Lung (tissue), 12 donors: Measurements from ENCODE around the gene BRD3. TPM values are rescaled to one million over a fixed set of nuclear protein-coding genes. Genes with fewer than 3 reads are reported as not detected.

Source experiments
- ATAC-seq: fragments of 200-7000 bp; cut with Tn5 transposase; one replicate; pipeline ENCODE4 v1.9.1; 2020; ENCODE audit warnings: moderate number of reproducible peaks; ENCODE audit not compliant: insufficient read depth, low FRiP score
- DNase-seq, 3 donors: peaks; one replicate each; pipeline ENCODE4 v3.0.0-alpha.2; 2013 to 2017
- H3K27ac ChIP-seq, 2 donors: one replicate each; pipeline ENCODE4 v1.5.1; 2013; ENCODE audit warnings: mild to moderate bottlenecking in 2 of 2, moderate library complexity in 2 of 2, control low read depth in 1 of 2, inconsistent platforms in 1 of 2, low read depth in 1 of 2, low read length in 1 of 2
- H3K27me3 ChIP-seq, 3 donors: one replicate each; pipeline ENCODE4 v1.5.1; 2013; ENCODE audit warnings: low read length in 2 of 3; ENCODE audit not compliant: control insufficient read depth in 3 of 3, insufficient read depth in 3 of 3
- H3K36me3 ChIP-seq, 4 donors: one replicate each; pipeline ENCODE4 v1.5.1; 2013; ENCODE audit warnings: low read length in 4 of 4, mild to moderate bottlenecking in 1 of 4, moderate library complexity in 1 of 4; ENCODE audit not compliant: control insufficient read depth in 4 of 4, insufficient read depth in 4 of 4
- H3K4me1 ChIP-seq, 5 donors: one replicate each; pipeline ENCODE4 v1.5.1; 2013; ENCODE audit warnings: low read length in 5 of 5, mild to moderate bottlenecking in 2 of 5, moderate library complexity in 1 of 5; ENCODE audit not compliant: control insufficient read depth in 5 of 5, insufficient read depth in 5 of 5
- H3K4me3 ChIP-seq: one replicate; pipeline ENCODE4 v1.5.1; 2013; ENCODE audit warnings: mild to moderate bottlenecking, control low read depth, moderate library complexity
- H3K9ac ChIP-seq, 2 donors: one replicate each; pipeline ENCODE4 v1.5.1; 2013; ENCODE audit warnings: low read length in 2 of 2, control low read depth in 1 of 2; ENCODE audit not compliant: insufficient read depth in 1 of 2
- H3K9me3 ChIP-seq, 4 donors: one replicate each; pipeline ENCODE4 v1.5.1; 2013; ENCODE audit warnings: low read length in 3 of 4, mild to moderate bottlenecking in 1 of 4, moderate library complexity in 1 of 4; ENCODE audit not compliant: control insufficient read depth in 4 of 4, insufficient read depth in 3 of 4
- CTCF ChIP-seq: IDR thresholded peaks from 2 replicates; pipeline ENCODE4 v1.5.1; 2012; ENCODE audit warnings: mild to moderate bottlenecking; ENCODE audit errors: control extremely low read depth, extremely low read depth
- WGBS, 2 donors: extraction: QIAGEN DNeasy Blood & Tissue Kit; methylation state at CpG; one replicate each; pipeline ENCODE4 v1.1.7; 2013; 5-methylcytosine and 5-hydroxymethylcytosine counted together
- polyA plus RNA-seq, 2 donors: library from polyadenylated mRNA; stranded (reverse); fragments of 200-250 nt; gene quantifications; one replicate each; pipeline ENCODE4 v1.2.1, GENCODE V29; 2013
- total RNA-seq, 2 donors: library from RNA; depleted of rRNA in 1 of 2; stranded (reverse); fragments of >200 nt in 1 of 2; gene quantifications; one replicate each; pipeline ENCODE4 v1.2.1, GENCODE V29; 2014 to 2021
- donor health status: control.
- donor health status: control.
- donor health status: Bipolar disorder and iron deficiency.
- donor health status: healthy.
- donor health status: DM: yes; HTN: yes; CAD: no.

BRD3 gene
- total and polyA plus RNA-seq, 4 donors: 9.1 to 38.5 (median 21.9) TPM

DNA sequence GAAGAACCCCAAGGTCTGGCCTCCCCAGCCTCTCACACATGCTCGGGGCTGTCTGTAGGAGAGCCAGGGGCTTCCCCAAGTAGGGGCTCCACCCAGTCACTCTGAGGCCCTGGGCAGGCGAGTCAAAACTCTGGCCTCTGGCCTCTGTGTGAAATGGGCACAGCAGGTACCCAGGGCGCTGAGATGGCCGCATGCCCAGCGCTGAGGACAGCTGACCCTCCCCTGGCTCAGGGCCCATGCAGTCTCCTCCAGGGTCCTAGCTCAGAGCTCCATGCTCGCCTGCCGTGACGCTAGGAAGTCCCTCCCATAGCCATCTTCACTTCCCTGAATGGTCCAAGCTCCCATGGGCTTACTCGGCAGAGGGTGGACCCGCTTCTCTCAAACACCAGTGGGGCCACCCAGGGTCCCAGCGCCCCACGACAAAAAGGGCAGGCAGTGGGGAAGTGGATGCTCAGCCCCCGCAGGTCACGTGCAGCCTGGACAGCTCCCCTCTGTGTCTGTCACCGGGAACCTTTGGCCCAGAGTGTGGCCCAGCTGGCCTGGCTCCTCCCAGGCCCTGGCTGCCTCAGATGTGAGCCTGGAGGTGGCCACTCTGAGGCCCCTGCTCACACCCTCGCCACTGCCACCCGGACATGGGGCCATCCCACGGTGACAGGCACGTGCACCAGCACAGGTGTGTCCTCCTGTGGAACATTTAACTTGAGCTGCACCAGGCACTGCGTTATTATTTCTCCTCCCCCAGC is 63.5 kb downstream of the BRD3 start:
- H3K4me1 ChIP-seq: peaks cover 0 to 18% (median 5%) of the 10 kb centered on the region in 5 donors
- no peaks in the 10 kb centered on the region for H3K36me3 ChIP-seq
- WGBS, 2 donors: 76 to 77% methylated on average over 19 to 20 of the region's 20 CpGs
- DNase-seq (no peak), ATAC-seq (no peak)
- H3K9ac ChIP-seq: no peak overlapping the region
- no peak overlapping the region for H3K4me3 ChIP-seq
- H3K27me3 ChIP-seq: no peaks in the 10 kb centered on the region
- H3K9me3 ChIP-seq: no peaks in the 10 kb centered on the region
- no peak for TF ChIP-seq CTCF
- H3K27ac ChIP-seq: no peak overlapping the region

GRCh38 chr9:134003237-134003636 is 64.6 kb downstream of the BRD3 start:
- Histone ChIP-seq H3K27ac (no peak overlapping the region), H3K9me3 (no peaks in the 10 kb centered on the region), H3K27me3 (no peaks in the 10 kb centered on the region), H3K4me1 (peaks cover 0 to 20% (median 5%) of the 10 kb centered on the region in 5 donors), H3K36me3 (no peaks in the 10 kb centered on the region), H3K9ac (no peak overlapping the region), H3K4me3 (no peak overlapping the region)
- ATAC-seq (no peak), DNase-seq (no peak)
- no peak for TF ChIP-seq CTCF
- 95 to 96% methylated on average over 2 of the region's 2 CpGs for WGBS, 2 donors

DNA sequence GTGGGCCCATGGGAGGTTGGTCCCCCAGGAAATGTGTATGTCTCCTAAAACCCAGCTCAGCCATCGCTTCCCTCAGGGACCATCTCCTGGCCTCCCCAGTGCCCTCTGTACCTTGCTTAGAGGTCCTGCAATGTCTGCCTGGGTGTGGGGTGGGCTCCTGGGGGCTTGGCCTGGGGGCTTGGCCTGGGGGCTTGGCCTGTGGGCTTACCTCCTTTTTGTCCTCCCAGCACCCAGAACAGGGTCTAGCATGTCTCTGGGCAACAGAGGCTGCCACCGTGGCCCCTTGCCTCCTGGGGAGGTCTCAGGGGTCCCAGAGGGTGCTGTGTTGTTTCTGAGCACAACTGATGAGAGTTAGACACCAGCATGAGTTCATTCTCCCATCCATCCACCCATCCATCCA is 65.0 kb downstream of the BRD3 start:
- Histone ChIP-seq H3K4me3 (no peak overlapping the region), H3K27me3 (no peaks in the 10 kb centered on the region), H3K9me3 (no peaks in the 10 kb centered on the region), H3K27ac (no peak overlapping the region), H3K4me1 (peaks cover 0 to 20% (median 5%) of the 10 kb centered on the region in 5 donors), H3K36me3 (no peaks in the 10 kb centered on the region), H3K9ac (no peak overlapping the region)
- no peak for DNase-seq
- WGBS, 2 donors: 78 to 98% methylated on average over 2 of the region's 2 CpGs
- ATAC-seq: no peak
- no peak for TF ChIP-seq CTCF
